Spinal cord (tissue), 10 donors: ENCODE data around the gene SLC6A8. TPM values are rescaled to one million over a fixed set of nuclear protein-coding genes. Genes with fewer than 3 reads are reported as not detected.
"Not testable (repeated sequence)": the region's sequence is repeated elsewhere in the genome, so short reads cannot be mapped to it uniquely, and the experiment has no call there.

Experiments
- DNase-seq, 6 donors: peaks; one replicate each; pipeline versions ENCODE4 v3.0.0 to v3.0.0-alpha.2; 2013 to 2015; ENCODE audit warnings: low spot score in 6 of 6, low read depth in 4 of 6
- H3K27ac ChIP-seq: one replicate; pipeline ENCODE4 v1.5.1; 2013; ENCODE audit warnings: low read depth, low read length, control low read depth
- H3K27me3 ChIP-seq: one replicate; pipeline ENCODE4 v1.6.1; 2013; ENCODE audit warnings: low read length; ENCODE audit not compliant: control insufficient read depth, insufficient read depth
- H3K36me3 ChIP-seq: one replicate; pipeline ENCODE4 v1.6.1; 2013; ENCODE audit warnings: low read length; ENCODE audit not compliant: control insufficient read depth, insufficient read depth
- H3K4me1 ChIP-seq: one replicate; pipeline ENCODE4 v1.6.1; 2013; ENCODE audit warnings: low read length; ENCODE audit not compliant: control insufficient read depth, insufficient read depth
- H3K4me3 ChIP-seq: one replicate; pipeline ENCODE4 v1.5.1; 2013; ENCODE audit warnings: low read depth, low read length, control low read depth
- H3K9me3 ChIP-seq: one replicate; pipeline ENCODE4 v1.6.1; 2013; ENCODE audit warnings: low read length; ENCODE audit not compliant: control insufficient read depth, insufficient read depth
- WGBS: methylation state at CpG from one replicate; pipeline ENCODE4 v1.1.5; 2013; ENCODE audit warnings: missing lambda C conversion rate; ENCODE audit not compliant: insufficient coverage; 5-methylcytosine and 5-hydroxymethylcytosine counted together
- polyA plus RNA-seq, 2 donors: library from polyadenylated mRNA; unstranded; fragments of 120-200 nt; gene quantifications; one replicate each; pipeline ENCODE4 v1.2.1, GENCODE V29; 2013; ENCODE audit not compliant: insufficient read length in 2 of 2
- total RNA-seq, 2 donors: library from RNA; depleted of rRNA in 1 of 2; stranded (reverse); fragments of 120-200 nt in 1 of 2; fragments of >200 nt in 1 of 2; gene quantifications; one replicate each; pipeline versions ENCODE4 v1.2.3 to v1.2.4, GENCODE V29; 2013 to 2014
- donor health status: healthy.

The SLC6A8 gene
- total and polyA plus RNA-seq, 4 donors = 22.3 to 77.0 (median 47.5) TPM

DNA sequence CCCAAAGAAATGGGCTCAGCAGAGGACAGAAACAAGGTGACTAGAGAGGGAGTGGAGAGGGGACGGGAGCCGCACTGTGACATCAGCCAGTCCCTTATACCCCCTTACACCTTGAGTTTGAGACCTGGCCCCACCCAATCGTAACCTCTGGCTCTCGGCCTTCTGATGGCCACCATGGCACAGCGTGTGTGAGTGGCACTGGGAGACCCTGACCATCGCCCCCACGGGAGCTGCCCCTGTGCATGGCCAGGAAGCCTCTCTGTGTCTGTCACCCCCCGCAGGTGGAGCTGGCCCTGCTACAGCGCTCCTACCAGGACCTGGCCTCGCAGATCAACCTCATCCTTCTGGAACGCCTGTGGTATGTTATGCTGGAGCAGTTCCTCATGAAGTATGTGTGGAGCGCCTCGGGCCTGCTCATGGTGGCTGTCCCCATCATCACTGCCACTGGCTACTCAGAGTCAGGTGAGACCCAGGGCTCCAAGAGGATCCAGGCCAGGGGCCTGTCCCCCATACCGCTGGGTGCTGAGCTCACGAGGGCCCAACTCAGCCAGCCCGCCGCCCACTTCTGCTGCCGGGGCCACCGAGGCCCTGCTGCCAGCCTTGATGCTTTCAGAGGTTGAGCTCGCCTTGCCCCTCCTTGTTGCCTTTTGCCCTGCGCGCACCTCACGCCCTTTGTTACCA, 41.4 kb downstream of the SLC6A8 start:
- no peaks in the 10 kb centered on the region for H3K27me3 ChIP-seq
- no peak overlapping the region for H3K4me3 ChIP-seq
- no peak overlapping the region for H3K27ac ChIP-seq
- H3K4me1 ChIP-seq = peaks cover 48% of the 10 kb centered on the region
- no peaks in the 10 kb centered on the region for H3K9me3 ChIP-seq
- WGBS = 86% methylated on average over 19 of the region's 23 CpGs
- peaks cover 22% of the 10 kb centered on the region for H3K36me3 ChIP-seq
- no peak for DNase-seq

DNA sequence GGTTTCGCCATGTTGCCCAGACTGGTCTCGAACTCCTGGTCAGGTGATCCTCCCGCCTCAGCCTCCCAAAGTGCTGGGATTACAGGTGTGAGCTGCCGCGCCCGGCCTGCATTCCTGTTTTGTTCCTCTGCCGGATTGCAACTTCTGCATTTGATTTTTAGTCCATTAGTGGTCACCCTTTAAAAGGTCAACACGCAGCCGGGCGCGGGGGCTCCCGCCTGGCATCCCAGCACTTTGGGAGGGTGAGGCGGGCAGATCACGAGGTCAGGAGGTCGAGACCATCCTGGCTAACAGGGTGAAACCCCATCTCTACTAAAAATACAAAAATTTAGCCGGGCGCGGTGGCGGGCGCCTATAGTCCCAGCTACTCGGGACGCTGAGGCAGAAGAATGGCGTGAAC, 42.4 kb downstream of the SLC6A8 start:
- WGBS = 79% methylated on average over 22 of the region's 23 CpGs
- DNase-seq, H3K9me3 ChIP-seq, H3K27me3 ChIP-seq, H3K4me3 ChIP-seq, H3K27ac ChIP-seq: not testable (repeated sequence)
- H3K36me3 ChIP-seq = peaks cover 22% of the 10 kb centered on the region
- peaks cover 42% of the 10 kb centered on the region for H3K4me1 ChIP-seq

DNA sequence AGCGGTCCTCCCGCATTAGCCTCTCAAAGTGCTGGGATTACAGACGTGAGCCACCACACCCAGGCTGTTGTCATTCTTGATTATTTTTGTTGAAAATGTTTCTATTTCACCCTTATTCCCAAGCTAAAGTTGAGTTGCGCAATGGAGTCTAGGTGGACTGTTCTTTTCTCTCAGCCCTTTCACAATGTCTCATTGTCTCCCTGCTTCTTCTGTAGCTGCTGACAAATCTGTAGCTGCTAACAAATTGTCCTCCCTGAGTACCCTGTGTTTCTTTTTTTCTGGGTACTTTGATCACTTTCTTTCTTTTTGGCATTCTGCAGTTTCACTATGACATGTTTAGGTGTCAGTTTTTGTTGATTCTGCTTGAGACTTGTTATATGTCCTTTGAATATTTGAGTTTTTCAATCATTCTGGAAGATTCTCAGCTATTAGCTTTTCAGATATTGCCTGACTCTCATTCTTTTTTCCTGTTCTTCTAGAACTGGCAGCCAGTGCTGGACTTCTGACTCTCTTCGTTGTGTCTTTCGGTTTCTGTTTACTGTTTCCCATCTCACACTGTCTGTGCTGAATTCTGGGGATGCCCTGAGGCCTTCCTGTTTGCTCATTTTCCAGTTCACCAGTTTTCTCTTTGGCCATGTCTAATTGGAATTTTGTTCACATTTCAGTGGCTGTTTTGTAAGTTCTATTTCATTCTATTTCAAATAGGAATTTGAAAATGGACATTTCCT, 43.6 kb downstream of the SLC6A8 start:
- DNase-seq = no peak
- H3K27me3 ChIP-seq = no peaks in the 10 kb centered on the region
- WGBS = 79% methylated on average over 3 of the region's 6 CpGs
- peaks cover 26% of the 10 kb centered on the region for H3K36me3 ChIP-seq
- H3K9me3 ChIP-seq = no peaks in the 10 kb centered on the region
- H3K4me3 ChIP-seq = no peak overlapping the region
- no peak overlapping the region for H3K27ac ChIP-seq
- peaks cover 31% of the 10 kb centered on the region for H3K4me1 ChIP-seq

DNA sequence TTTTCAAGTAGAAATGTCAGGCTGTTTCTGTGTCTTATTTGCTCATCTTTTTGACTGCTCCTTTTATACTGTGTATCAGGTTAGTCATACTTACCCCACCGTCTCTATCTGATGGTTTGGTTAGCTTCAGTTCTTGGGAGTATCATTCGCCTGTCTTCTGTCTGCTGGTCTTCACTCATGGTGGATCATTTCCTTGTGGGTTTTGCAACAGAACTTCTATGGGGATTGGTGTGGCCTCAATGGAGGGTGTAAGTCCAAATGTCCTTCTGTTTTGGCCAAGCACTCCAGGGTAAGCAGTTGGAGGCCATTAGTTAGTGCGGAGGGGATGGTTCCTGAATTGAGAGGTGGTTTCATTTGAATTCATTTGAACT, 44.1 kb downstream of the SLC6A8 start:
- H3K36me3 ChIP-seq = peaks cover 31% of the 10 kb centered on the region
- no peak for DNase-seq
- no peaks in the 10 kb centered on the region for H3K9me3 ChIP-seq
- no peak overlapping the region for H3K27ac ChIP-seq
- H3K4me1 ChIP-seq = peaks cover 30% of the 10 kb centered on the region
- no peak overlapping the region for H3K4me3 ChIP-seq
- no peaks in the 10 kb centered on the region for H3K27me3 ChIP-seq
- no CpG with 5 or more reads among the region's 3 CpGs for WGBS

DNA sequence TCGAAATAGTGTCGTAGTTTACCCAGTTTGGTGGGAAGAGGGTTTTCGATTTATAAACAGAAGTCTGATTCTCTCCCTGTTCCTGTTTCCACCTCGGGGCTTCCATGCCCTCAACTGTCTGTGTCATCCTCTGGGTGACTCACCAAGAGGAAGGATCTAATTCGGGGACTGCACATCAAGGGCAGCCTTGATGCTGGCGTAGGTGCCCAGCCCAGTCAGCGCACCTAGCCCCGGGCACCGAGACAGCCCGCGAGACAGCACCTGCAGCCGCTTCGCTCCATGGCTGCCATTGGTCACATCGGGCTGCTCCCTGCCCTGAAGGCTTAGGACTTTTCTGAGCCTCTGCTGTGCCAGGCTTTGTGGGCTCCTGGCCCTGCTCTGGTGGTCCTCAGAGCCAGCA, 44.7 kb downstream of the SLC6A8 start:
- peaks cover 36% of the 10 kb centered on the region for H3K36me3 ChIP-seq
- H3K9me3 ChIP-seq = no peaks in the 10 kb centered on the region
- no peaks in the 10 kb centered on the region for H3K27me3 ChIP-seq
- WGBS = 93% methylated on average over 12 of the region's 14 CpGs
- H3K4me3 ChIP-seq = no peak overlapping the region
- DNase-seq = no peak
- no peak overlapping the region for H3K27ac ChIP-seq
- peaks cover 25% of the 10 kb centered on the region for H3K4me1 ChIP-seq

DNA sequence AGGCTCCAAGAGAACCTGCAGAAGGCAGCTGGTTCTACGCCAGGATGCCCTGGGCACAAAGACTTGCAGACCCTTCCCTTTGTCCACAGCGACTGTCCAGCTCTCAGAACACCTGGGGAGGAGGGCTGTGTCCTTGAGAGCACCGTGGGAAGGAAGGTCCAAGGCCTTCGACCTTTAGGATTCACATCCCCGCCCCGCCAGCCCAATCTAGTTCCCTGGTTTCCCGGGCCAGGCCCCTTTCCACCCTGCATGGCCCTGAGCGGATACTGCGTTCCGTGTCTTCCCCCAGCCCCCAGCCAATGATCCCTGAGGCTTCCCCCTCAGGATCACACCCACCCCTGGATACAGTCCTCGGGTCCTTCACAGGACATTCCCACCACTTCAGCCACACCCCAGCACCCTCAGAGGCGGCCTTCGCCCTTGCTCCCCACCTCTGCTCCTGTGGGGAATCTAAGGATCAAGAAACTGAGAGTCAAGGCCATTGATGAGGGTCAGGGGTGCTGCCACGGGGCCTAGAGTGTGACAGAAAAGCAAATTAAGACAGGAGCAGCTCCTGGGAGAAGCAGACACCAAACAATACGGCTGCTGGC, 46.0 kb downstream of the SLC6A8 start:
- H3K9me3 ChIP-seq = no peaks in the 10 kb centered on the region
- no peak overlapping the region for H3K4me3 ChIP-seq
- no peak overlapping the region for H3K27ac ChIP-seq
- DNase-seq = no peak
- H3K4me1 ChIP-seq = peaks cover 12% of the 10 kb centered on the region
- no peaks in the 10 kb centered on the region for H3K27me3 ChIP-seq
- whole genome bisulfite sequencing = 81% methylated on average over 12 of the region's 15 CpGs
- H3K36me3 ChIP-seq = peaks cover 45% of the 10 kb centered on the region

DNA sequence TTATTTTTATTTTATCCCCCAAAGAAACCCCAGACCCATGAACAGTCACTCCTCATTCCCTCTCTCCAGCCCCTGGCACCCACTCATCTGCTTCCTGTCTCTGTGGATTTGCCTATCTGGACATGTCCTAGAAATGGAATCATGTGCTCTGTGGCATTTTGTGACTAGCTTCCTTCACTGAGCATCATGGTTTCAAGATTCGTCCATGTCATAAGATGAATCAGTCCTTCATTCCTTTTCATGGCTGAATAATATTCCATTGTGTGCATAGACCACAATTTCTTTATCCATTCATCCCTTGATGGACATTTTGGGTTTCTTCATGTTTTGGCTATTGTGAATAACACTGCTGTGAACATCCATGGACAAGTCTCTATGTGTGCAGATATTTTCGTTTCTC, 47.1 kb downstream of the SLC6A8 start:
- H3K27ac ChIP-seq = no peak overlapping the region
- peaks cover 42% of the 10 kb centered on the region for H3K36me3 ChIP-seq
- peaks cover 5% of the 10 kb centered on the region for H3K4me1 ChIP-seq
- WGBS = 33% methylated on average over 1 of the region's 2 CpGs
- no peak overlapping the region for H3K4me3 ChIP-seq
- no peaks in the 10 kb centered on the region for H3K9me3 ChIP-seq
- no peak for DNase-seq
- H3K27me3 ChIP-seq = no peaks in the 10 kb centered on the region

DNA sequence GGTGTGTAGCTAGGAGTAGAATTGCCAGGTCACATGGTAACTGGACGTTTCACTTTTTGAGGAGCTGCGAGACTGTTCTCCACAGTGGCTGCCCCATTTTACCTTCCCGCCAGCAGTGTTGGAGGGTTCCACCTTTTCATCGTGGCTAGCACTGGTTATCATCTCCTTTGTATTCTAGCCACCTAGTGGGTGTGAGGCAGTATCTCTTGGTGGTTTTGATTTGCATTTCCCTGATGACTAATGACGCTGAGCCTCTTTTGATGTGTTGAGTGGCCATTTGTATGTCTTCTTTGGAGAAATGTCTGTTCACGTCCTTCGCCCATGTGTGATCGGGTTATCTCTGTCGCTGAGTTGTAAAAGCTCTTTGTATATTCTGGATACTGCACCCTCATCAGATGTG, 47.5 kb downstream of the SLC6A8 start:
- no peaks in the 10 kb centered on the region for H3K9me3 ChIP-seq
- H3K36me3 ChIP-seq = peaks cover 42% of the 10 kb centered on the region
- no peaks in the 10 kb centered on the region for H3K27me3 ChIP-seq
- no peak overlapping the region for H3K27ac ChIP-seq
- H3K4me1 ChIP-seq = peaks cover 5% of the 10 kb centered on the region
- no peak overlapping the region for H3K4me3 ChIP-seq
- WGBS = 76% methylated on average over 9 of the region's 9 CpGs
- DNase-seq = no peak

DNA sequence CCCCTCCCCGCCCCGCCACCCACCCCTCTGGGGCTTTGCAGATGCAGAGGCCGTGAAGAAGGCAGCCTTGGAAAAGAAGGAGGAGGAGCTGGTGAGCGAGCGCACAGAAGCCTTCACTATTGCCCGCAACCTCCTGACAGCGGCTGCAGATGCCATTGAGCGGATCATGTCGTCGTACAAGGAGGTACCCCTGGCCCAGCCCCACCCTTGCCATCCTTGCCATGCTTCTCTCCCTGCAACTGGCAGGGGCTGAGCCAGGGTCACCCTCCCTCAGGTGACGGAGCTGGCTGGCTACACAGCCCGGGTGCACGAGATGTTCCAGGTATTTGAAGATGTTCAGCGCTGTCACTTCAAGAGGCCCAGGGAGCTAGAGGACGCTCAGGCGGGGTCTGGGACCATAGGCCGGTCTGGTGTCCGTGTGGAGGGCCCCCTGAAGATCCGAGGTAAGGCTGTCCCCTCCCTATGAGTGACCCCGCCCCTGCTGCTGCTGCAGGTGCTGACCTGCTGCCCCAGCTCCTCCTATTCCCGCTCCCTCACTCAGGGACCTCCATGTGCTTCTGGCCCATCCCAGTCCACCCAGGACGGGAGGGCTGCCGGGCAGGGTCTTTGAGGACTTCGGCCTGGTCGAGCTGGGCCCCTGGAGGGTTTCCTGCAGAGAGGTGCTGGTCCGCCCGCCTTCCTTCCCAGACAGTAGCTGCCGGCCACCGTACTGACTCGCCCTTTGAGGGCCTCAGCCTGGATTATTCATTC, 48.5 kb downstream of the SLC6A8 start:
- H3K36me3 ChIP-seq = peaks cover 49% of the 10 kb centered on the region
- H3K4me3 ChIP-seq = no peak overlapping the region
- H3K9me3 ChIP-seq = no peaks in the 10 kb centered on the region
- H3K27ac ChIP-seq = no peak overlapping the region
- H3K4me1 ChIP-seq = peaks cover 5% of the 10 kb centered on the region
- no peak for DNase-seq
- WGBS = 78% methylated on average over 29 of the region's 30 CpGs
- H3K27me3 ChIP-seq = no peaks in the 10 kb centered on the region
